GM12874 (cell line): ENCODE results near the gene ZNF346.

Source experiments
- CTCF ChIP-seq: IDR thresholded peaks from 2 replicates; pipeline ENCODE4 v1.5.1; 2011; ENCODE audit warnings: low read depth, mild to moderate bottlenecking, control low read depth, low read length, moderate library complexity; ENCODE audit not compliant: insufficient read depth

The ZNF346 gene

GRCh38 chr5:177006265-177006972, 16.1 kb upstream of the ZNF346 start, which contains the start of gene UIMC1:
UIMC1 (minus strand) TSS chr5:177006779; CDS start chr5:176982615, 24,164 bp downstream.
- no peak for TF ChIP-seq CTCF

- TF ChIP-seq CTCF: no peak
Observed at GRCh38 chr5:177008716-177009115, 13.8 kb upstream of the ZNF346 start.

- TF ChIP-seq CTCF: no peak
Observed at GRCh38 chr5:177010153-177010552, 12.3 kb upstream of the ZNF346 start.

- no peak for TF ChIP-seq CTCF
Observed at GRCh38 chr5:177015156-177015555, 7.3 kb upstream of the ZNF346 start.

GRCh38 chr5:177018341-177018740, 4.2 kb upstream of the ZNF346 start:
- TF ChIP-seq CTCF: no peak

- no peak for TF ChIP-seq CTCF
Observed at GRCh38 chr5:177020033-177020432, 2.5 kb upstream of the ZNF346 start.

- no peak for TF ChIP-seq CTCF
Observed at GRCh38 chr5:177023303-177023664, 788 bp downstream of the ZNF346 start.
